Inflammatory macrophage treated with lipopolysaccharide for 4 hours (primary cell): ENCODE data around the gene ATXN7L2.

Experiments used
- DNase-seq: peaks from one replicate; pipeline ENCODE4 v3.0.0-alpha.2; 2020

ATXN7L2 gene

GRCh38 chr1:109477821-109478220, 5.9 kb upstream of the ATXN7L2 start:
- no peak for DNase-seq

DNA sequence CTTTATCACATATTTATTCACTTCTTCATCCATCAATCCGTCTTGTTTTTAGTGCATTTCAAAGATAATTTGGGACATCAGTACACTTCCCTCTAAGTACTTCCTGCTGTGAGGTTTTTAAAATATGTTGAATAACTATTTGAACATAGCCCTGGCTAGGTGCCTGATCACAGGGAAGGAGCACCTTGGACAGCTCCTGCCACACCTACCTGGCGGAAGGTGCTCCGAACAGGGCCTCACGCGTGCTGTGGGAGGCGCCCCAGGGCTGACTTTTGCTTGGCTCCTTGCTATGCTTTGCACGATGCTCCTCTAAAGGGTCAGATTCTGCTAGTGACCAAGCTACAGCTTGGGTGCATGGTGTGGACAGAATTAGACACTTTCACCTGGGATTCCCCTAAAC, 4.9 kb upstream of the ATXN7L2 start:
- DNase-seq, result no peak

DNA sequence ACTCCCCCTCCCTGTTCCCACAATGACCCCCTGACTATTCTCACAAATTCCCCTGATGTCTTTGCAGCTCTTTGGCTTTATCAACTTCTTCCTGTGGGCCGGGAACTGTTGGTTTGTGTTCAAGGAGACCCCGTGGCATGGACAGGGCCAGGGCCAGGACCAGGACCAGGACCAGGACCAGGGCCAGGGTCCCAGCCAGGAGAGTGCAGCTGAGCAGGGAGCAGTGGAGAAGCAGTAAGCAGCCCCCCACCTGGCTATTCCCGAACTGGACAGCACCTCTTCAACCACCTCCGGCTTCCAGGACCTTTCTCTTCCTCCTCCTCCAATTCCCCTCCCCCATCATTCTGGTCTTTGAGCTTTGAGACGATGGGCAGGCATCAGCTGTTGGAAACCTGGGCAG, 4.4 kb upstream of the ATXN7L2 start:
- DNase-seq, result no peak

DNA sequence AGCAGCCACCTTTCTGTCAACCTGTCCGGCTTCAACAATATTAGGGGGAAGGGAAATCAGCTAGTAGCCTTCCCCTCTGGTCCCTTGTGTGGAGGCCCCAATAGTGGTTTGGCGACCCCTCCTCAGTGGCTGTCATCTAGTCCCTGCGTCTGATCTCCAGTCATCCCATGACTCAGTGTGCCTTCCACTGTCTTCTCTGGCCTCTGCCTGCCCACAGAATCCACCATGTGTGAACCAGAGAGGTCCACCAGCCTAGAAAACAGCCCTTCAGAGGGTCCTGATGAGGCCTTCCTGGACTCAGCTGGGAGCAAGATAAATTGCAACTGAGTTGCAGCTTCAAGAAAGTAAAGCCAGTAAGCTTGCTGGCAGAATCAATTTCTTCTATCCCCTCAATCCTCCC, 3.8 kb upstream of the ATXN7L2 start:
- DNase-seq, result no peak

DNA sequence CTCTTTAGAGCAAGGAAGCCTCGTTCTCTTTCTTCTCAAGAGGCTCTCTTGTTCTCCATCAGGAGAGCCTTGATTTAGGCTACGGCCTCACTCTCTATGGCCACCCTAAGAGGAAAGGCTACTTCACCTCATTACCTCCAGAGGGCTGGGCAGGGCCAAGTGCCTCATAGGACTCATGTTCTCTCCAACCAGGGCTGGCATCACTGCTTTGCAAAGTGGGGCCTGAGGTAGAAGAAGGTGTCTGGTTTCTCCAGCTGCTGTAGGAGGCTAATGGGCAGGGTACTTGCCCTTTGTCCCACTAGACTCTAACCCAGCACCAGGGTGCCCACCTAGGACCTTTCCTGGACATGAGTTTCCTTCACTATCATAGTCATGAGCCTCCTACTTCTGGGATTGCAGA, 2.1 kb upstream of the ATXN7L2 start:
- no peak for DNase-seq

DNA sequence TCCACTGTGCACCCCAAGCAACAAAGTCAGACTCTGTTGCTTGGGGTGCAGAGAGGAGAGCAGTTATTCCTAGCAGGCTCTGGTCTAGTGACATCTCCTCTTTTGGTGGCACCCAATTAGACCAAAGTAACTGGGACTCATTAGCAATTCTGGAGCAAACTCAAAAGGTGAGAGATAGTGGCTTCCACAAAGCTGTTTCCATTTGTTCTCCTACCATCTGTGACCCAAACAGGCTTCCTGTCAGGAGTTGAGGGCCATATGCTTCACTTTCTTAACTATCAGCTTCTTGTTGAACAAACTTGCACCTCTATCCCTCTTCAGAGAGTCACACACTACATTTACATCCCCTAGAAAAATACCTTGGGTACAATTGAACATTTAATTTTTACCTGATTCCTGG, 1.5 kb upstream of the ATXN7L2 start:
- DNase-seq, result no peak

- DNase-seq, result no peak
Observed at GRCh38 chr1:109482791-109483671, 674 bp upstream of the ATXN7L2 start.

- no peak for DNase-seq
Observed at GRCh38 chr1:109484519-109484975, 842 bp downstream of the ATXN7L2 start.

DNA sequence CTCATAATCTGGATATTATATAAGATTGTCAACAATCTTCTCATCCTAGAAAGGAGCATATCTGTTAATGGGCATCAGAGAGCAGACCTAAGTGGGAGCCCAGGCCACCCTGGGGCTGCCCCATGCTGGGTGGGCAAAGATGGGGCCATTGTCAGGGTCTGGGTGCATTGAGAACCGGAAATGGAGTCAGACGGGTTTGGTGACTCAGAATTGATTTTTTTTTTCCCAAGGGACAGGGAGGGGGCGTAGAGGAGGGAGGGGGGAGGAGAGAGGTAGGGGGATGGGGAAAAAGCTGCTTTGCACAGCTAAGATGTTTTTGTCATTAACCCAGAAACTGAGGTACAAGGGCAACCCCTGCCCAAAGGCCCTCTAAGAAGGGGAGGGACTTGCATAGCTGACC, 1.3 kb downstream of the ATXN7L2 start:
- DNase-seq, result no peak

GRCh38 chr1:109487261-109487660, 3.6 kb downstream of the ATXN7L2 start:
- no peak for DNase-seq

DNA sequence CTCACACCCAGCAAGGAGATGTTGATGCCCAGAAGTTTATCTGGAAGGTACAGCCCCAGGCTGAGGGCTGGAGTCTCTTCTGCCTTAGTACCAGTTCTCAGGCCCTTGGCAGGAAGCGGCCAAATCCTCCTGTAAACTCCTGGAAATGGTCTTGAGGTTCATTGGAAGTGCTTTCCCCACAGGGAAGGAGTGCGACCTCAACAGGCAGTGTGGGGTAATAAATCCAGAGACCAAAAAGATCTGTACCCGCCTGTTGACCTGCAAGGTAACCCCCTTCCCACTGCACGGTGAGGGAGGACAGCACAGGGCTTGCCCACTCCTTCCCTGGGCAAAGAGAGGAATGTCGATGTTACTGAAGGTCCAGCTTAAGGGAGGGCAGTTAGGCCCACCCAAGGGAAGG, 4.5 kb downstream of the ATXN7L2 start:
- DNase-seq, result no peak

DNA sequence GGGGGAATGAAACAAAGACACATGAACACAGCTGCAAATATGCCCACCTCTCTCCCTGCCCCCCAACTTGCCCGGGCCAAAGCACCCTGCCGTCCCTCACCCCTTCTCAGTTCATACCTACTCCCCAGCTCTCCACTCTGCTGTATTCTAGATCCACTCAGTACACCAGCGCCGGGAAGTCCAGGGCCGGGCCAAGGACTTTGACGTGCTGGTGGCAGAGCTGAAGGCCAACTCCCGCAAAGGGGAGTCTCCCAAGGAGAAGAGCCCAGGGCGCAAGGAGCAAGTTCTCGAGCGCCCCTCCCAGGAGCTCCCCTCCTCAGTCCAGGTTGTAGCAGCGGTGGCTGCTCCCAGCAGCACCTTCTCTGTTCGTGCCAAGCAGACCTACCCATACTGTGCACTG, 5.0 kb downstream of the ATXN7L2 start:
- no peak for DNase-seq

- peak; percentile 72 for DNase-seq
Observed at GRCh38 chr1:109490029-109490933, 6.6 kb downstream of the ATXN7L2 start.

GRCh38 chr1:109490934-109491302, 7.2 kb downstream of the ATXN7L2 start:
- no peak for DNase-seq

GRCh38 chr1:109491372-109491771, 7.7 kb downstream of the ATXN7L2 start:
- no peak for DNase-seq

DNA sequence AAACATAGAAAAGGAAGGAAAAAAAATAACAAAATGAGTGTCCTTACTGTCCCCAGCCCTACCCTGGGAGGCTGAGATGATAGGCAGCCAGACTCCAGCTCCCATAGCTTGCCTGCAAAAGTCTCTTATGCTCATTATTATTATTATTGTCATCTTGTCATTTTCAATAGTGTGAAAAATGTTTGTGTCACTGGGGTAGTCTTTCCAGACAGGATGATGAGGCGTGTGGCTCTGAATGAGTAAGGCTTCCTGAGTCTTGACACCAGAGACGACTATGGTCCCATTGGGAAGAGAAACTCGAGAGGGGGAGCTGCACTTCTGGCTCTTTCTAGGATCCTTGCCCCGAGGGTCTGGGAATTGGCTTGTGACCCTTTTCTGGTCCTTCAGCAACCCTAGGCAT, 9.1 kb downstream of the ATXN7L2 start:
- DNase-seq, result no peak

- DNase-seq, result no peak
Observed at GRCh38 chr1:109493227-109493626, 9.5 kb downstream of the ATXN7L2 start.

- peak; percentile 89 for DNase-seq
Observed at GRCh38 chr1:109493805-109494539, 10.3 kb downstream of the ATXN7L2 start, which contains the start of gene CYB561D1. Gene CYB561D1, plus strand, starts transcription at chr1:109494094. Its CDS starts 46 bp downstream, at chr1:109494140.

GRCh38 chr1:109495738-109496137, 12.0 kb downstream of the ATXN7L2 start:
- no peak for DNase-seq

DNA sequence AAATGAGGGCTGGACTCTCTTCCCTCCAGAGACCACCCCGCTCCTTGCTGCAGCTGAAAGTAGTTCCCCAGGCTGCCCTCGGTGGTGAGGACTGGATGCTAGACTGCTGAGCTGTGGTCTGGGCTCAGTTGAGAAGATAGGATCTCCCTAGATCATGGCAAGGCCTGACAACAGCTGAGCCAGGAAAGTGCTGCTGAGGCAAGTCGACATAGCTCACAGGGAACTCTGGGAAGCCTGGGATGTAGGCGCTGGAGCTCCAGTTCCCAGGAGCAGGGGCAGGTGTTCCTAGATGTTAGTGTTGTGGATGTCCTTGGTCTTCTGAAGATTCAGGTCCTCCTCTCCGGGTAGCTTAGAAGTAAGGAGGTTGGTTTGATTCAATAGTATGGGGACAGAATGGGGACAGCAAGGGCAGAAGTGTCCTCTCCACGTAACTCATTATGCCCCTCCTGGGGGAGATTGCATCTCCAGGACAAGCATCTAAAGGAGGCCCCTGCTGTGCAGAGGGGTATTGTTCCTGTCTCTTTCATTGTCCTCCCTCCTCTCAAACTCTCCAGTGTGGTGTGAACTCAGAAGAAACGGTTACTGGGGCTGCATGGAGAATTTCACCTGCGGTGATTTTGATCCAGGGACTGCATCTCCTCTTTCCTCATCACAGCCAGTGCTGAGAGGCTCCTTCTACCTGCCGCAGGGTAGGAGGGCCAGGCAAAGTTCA, 13.9 kb downstream of the ATXN7L2 start:
- DNase-seq, result no peak

GRCh38 chr1:109498161-109498801, 14.6 kb downstream of the ATXN7L2 start:
- no peak for DNase-seq

- DNase-seq, result no peak
Observed at GRCh38 chr1:109499081-109499480, 15.4 kb downstream of the ATXN7L2 start.
